ENCODE results near the gene SERPIND1.
A peak's percentile ranks its signal among the peaks of the same experiment; 100 is the strongest.

SERPIND1 gene

DNA sequence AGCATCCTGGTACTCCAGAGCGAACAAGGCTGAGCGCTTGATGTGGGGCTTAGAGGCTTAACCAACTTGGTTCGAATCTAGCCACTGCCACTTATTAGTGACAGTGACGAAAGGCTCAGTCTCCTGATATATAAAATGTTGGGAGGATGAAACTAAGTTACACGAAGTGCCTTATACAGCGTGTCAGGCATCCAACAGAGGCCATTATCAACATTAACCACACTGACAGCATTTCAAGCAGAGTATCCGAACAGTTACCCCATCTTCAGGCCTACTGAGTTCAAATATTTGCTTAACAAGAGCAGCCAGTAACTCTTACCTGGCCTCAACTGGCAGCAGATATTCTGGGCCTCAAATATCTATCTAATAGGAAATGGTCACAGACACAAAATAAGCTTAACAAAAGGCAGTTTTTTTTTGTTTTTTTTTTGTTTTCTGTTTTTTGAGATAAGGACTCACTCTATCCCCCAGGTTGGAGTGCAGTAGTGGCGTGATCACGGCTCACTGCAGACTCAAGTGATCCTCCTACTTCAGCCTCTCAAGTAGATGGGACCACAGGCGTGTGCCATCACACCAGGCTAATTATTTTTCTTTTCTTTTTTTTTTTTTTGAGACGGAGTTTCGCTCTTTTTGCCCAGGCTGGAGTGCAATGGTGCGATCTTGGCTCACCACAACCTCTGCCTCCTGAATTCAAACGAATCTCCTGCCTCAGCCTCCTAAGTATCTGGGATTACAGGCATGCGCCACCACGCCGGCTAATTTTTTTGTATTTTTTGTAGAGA lies 2.9 kb downstream of the SERPIND1 start:
- no peak for FAIRE-seq
- no peak for DNase-seq (ENCODE audit: insufficient read length, low spot score)
- TF ChIP-seq POLR2A (IDR thresholded peaks at IDR 0.05; ENCODE audit: low read depth, low read length): no peak

DNA sequence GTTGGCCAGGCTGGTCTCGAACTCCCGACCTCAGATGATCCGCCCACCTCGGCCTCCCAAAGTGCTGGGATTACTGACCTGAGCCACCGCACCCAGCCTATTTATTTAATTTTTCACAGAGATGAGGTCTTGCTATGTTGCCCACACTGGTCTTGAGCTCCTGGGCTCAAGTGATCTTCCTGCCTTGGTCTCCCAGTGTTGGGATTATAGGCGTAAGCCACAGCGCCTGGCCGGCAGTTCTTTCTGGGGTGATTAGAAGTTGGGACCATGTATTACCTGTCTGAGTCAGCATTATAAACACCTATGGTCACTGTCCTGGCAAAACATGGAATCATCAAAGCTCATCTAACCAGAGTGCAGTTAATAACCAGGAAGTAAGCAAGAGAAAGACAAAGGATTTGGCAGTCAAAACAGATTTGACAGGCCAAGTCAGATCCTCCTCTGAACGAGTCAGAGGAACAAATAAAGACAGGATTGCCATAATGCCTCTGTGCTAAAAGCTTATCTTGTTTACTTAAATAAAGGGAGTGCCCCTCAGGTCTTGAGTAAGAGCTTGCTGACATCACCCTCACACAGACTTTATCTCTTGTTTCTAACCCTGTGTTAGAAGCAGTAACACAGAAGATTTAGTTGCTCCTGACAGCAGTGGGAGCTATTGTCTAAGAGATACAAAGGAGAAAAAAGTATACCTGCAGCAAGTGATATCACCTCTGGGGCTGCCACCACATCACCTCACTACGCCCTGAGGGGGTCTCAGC lies 3.7 kb downstream of the SERPIND1 start:
- no peak for TF ChIP-seq POLR2A (IDR thresholded peaks at IDR 0.05; ENCODE audit: low read depth, low read length)
- FAIRE-seq: peak; percentile 57
- DNase-seq (ENCODE audit: insufficient read length, low spot score): peak; percentile 50

DNA sequence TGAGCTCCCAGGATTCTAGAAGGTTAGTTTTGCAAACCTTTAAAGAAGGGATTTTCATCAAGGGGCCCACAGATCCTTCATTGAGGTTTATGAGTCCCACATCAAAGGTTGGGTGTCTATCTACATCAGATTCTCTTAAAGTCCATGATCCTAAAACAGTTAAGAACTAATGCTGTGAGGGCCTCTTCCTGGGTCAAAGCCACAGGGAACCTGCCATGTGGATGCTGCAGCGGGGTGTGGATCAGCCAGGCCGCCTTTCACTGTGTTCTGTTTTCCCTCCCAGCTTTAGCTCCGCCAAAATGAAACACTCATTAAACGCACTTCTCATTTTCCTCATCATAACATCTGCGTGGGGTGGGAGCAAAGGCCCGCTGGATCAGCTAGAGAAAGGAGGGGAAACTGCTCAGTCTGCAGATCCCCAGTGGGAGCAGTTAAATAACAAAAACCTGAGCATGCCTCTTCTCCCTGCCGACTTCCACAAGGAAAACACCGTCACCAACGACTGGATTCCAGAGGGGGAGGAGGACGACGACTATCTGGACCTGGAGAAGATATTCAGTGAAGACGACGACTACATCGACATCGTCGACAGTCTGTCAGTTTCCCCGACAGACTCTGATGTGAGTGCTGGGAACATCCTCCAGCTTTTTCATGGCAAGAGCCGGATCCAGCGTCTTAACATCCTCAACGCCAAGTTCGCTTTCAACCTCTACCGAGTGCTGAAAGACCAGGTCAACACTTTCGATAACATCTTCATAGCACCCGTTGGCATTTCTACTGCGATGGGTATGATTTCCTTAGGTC lies 5.3 kb downstream of the SERPIND1 start:
- no peak for TF ChIP-seq POLR2A (IDR thresholded peaks at IDR 0.05; ENCODE audit: low read depth, low read length)
- no peak for DNase-seq (ENCODE audit: insufficient read length, low spot score)
- no peak for FAIRE-seq

DNA sequence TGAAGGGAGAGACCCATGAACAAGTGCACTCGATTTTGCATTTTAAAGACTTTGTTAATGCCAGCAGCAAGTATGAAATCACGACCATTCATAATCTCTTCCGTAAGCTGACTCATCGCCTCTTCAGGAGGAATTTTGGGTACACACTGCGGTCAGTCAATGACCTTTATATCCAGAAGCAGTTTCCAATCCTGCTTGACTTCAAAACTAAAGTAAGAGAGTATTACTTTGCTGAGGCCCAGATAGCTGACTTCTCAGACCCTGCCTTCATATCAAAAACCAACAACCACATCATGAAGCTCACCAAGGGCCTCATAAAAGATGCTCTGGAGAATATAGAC lies 5.9 kb downstream of the SERPIND1 start:
- FAIRE-seq: peak; percentile 64
- peak; percentile 28 for DNase-seq (ENCODE audit: insufficient read length, low spot score)
- TF ChIP-seq POLR2A (IDR thresholded peaks at IDR 0.05; ENCODE audit: low read depth, low read length): no peak

DNA sequence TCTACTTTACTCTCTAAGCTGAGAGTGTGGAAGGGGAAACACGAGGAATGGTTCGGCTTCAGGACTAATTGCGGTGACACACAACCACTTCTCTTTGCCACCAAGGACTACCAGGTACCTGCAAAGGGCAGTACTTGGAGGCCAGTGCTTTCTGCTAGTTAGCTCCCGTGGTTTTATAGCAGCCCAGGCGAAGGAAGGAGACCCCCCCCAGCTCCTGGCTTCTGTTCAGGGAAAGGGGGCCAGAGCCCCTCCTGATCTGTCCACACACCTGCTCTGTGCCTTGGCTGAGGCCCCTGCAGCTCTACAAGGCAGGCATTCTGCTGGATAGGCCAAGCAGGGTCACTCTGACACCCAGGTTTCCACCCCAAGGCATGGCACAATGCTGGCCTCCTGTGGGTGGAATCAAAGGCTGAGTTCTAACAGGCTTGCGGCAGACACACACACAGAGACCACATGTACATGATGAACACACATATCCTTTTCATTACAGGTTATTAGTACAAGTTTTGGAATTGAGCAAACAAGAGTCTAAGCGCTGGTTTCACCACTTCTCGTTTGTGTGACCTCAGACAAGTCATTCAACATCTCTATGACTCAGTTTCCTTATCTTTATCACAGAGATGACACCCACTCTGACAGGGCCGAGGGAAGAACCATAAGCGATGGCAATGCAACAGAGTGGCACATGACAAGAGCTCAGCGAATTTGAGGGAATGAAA lies 7.5 kb downstream of the SERPIND1 start:
- DNase-seq (ENCODE audit: insufficient read length, low spot score) (no peak), FAIRE-seq (no peak)

DNA sequence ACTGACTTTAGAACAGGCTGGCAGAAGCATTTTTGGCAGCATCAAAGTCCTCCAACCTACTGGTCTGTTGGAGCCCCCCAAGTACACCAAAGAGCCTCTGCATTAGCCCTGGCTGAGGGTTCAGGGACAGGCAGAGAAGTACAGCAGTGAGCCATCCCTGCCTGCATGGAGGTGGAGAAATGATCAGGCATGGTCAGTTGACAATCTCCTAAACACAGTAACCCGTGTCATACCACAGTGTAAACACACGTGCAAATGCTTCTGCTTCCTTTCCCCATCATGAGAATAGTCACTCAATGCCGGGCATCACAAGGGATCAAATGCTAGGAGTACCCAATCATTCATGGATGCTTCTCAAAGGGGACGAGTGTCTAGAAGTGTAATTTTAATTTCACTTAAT lies 8.2 kb downstream of the SERPIND1 start:
- no peak for FAIRE-seq
- no peak for TF ChIP-seq POLR2A (IDR thresholded peaks at IDR 0.05; ENCODE audit: low read depth, low read length)
- DNase-seq (ENCODE audit: insufficient read length, low spot score): no peak

More for the DNA sequence above, 7.5 kb downstream of the SERPIND1 start:
- TF ChIP-seq POLR2A (IDR thresholded peaks at IDR 0.05; ENCODE audit: low read depth, low read length): no peak

DNA sequence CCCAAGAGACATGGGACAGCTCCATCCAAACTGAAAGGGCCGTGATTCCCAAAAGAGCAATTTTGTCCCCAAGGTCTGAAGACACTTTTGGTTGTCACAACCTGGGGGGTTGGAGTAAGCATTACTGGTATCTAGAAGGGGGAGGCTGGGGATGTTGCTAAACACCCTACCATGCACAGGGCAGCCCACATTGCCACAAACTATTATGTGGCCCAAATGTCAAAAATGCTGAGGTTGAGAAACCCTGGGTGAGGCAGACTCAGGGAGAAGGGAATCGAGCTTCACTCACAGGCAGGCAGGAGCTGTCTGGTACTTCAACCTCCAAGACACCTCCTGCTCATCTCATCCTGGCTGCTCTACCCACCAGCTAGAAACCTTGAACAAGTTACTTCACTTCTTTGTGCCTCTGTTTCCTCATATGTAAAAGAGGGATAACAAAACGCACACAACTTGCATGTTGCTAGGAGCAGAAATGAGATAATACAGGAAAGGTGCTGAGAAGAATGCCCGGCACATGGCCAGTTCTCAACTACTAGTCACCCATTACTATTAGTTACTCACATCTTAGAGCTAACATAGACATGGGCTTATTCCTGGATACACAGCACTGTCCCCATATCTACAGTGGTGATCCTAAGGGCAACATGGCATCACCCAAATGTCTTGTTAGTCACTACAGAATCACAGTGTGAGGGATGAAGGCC lies 8.8 kb downstream of the SERPIND1 start:
- DNase-seq (ENCODE audit: insufficient read length, low spot score): no peak
- TF ChIP-seq POLR2A (IDR thresholded peaks at IDR 0.05; ENCODE audit: low read depth, low read length): no peak
- FAIRE-seq: no peak

DNA sequence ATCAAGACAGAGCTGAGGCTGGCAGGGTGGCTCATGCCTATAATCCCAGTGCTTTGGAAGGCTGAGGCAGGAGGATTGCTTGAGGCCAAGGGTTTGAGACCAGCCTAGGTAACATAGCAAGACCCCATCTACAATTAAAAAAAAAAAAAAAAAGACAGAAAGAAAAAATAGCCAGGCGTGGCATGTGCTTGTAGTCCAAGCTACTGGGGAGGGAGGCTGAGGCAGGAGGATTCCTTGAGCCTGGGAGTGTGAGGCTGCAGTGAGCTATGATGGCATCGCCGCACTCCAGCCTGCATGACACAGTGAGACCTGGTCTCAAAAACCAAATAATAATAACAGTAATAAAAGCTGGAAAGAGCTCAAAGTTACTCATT lies 9.4 kb downstream of the SERPIND1 start:
- no peak for TF ChIP-seq POLR2A (IDR thresholded peaks at IDR 0.05; ENCODE audit: low read depth, low read length)
- DNase-seq (ENCODE audit: insufficient read length, low spot score) (no peak), FAIRE-seq (no peak)

DNA sequence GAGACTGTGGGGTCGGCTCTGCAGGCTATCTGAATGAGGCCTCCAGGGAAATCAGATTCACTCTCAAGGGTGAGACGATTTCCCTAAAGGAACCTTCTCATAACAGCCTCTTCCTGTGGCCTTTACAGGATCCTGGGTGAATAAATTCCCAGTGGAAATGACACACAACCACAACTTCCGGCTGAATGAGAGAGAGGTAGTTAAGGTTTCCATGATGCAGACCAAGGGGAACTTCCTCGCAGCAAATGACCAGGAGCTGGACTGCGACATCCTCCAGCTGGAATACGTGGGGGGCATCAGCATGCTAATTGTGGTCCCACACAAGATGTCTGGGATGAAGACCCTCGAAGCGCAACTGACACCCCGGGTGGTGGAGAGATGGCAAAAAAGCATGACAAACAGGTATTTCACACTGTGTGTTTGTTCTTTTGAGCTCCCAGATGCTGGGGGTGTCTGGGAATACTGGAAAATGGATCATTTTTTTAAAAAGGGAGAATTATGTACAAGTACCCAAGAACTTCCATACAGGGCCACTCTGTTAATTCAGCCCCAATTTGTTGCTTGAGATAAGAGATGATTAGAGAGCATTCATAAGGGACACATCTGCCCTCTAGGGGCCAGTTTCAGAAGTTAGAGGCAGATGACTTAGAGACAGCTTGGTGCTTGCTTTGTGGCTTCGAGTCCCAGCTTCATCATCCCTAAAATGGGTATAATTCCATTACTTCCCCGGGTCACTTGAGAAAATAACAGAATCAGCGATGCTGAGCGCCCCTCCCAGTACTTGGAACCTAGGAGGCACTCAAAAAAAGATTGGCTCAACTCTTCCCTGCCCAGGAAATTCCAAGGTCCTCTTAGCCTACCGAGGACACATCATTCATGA lies 10.2 kb downstream of the SERPIND1 start:
- no peak for FAIRE-seq
- DNase-seq (ENCODE audit: insufficient read length, low spot score): peak; percentile 29
- TF ChIP-seq POLR2A (IDR thresholded peaks at IDR 0.05; ENCODE audit: low read depth, low read length): no peak

DNA sequence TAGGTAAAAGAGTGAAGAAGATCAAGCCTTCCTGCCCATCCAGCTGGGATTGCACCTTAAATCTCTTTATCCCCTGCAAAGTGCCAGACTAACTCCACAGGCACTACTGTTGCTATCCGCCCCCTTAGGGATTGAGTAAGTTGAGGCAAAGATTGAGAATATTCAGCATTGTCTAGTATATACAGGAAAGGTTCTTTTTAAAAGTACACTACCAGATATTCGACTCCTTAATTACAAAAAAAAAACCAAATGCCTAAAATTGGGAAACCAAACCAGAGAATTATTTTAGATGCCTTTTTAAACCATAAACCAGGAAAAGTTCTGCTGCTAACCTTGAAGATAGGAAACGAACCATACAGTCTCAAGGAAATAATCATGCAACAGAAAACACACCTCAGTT lies 11.5 kb downstream of the SERPIND1 start:
- TF ChIP-seq POLR2A (IDR thresholded peaks at IDR 0.05; ENCODE audit: low read depth, low read length): no peak
- no peak for DNase-seq (ENCODE audit: insufficient read length, low spot score)
- no peak for FAIRE-seq

DNA sequence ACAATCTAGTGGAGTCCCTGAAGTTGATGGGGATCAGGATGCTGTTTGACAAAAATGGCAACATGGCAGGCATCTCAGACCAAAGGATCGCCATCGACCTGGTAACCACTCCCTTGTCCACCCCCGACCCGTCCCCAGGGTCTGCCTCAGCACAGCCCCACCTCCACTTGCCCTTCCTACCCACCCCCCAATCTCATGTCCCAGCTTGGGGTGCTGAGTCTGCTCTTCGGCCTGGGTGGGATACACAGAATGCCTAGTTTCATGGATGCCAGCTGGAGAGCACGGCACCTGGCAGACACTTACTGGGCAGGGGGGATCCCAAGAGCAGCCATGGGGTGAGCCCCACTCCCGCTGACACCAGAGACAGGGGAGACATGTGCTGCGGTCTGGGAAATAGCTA lies 12.1 kb downstream of the SERPIND1 start:
- FAIRE-seq (no peak), DNase-seq (ENCODE audit: insufficient read length, low spot score) (no peak)
- no peak for TF ChIP-seq POLR2A (IDR thresholded peaks at IDR 0.05; ENCODE audit: low read depth, low read length)

DNA sequence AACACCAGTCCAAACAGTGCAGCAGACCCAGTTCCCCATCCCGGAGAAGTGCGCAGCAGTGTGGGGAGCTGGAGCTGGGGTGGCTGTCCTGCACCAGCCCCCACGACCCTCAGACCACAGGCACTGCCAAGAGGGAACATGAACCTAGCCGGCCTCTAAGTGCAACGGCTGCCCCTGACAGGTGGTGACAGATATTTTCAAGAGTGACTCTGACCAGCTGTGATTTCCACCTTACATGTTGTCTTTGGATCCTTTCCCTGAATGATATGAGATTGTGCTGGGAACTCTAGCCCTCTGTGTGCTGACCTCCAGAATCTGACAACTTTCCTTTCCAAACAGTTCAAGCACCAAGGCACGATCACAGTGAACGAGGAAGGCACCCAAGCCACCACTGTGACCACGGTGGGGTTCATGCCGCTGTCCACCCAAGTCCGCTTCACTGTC lies 12.6 kb downstream of the SERPIND1 start:
- no peak for TF ChIP-seq POLR2A (IDR thresholded peaks at IDR 0.05; ENCODE audit: low read depth, low read length)
- DNase-seq (ENCODE audit: insufficient read length, low spot score): no peak
- FAIRE-seq: no peak

Measured in H54 (cell line).